PFSK-1 (cell line): Measurements from ENCODE around the gene NRG3.

ENCODE experiments used
- FOXP2 ChIP-seq: optimal IDR thresholded peaks from 2 replicates; pipeline ENCODE3; 2011; ENCODE audit warnings: borderline replicate concordance, control low read depth, inconsistent platforms; ENCODE audit not compliant: insufficient read depth; ENCODE audit errors: extremely low read length, extremely low read depth
- POLR2AphosphoS5 ChIP-seq: IDR thresholded peaks from 2 replicates; pipeline ENCODE4 v1.6.1; 2012; ENCODE audit warnings: low read depth, mild to moderate bottlenecking, control low read depth, low read length, moderate library complexity
- REST ChIP-seq, 2 experiments: IDR thresholded peaks; 2 replicates each; pipeline versions ENCODE4 v1.6.1 to v1.8.0; 2011 to 2012; ENCODE audit warnings: low read depth in 2 of 2, low read length in 2 of 2, control low read depth in 1 of 2, inconsistent platforms in 1 of 2, mild to moderate bottlenecking in 1 of 2, moderate library complexity in 1 of 2; ENCODE audit not compliant: insufficient read depth in 1 of 2
- SIN3A ChIP-seq: IDR thresholded peaks from 2 replicates; pipeline ENCODE4 v1.6.1; 2012; ENCODE audit warnings: mild to moderate bottlenecking, low read length, moderate library complexity, borderline replicate concordance; ENCODE audit not compliant: insufficient read depth
- TAF1 ChIP-seq: IDR thresholded peaks from 2 replicates; pipeline ENCODE4 v1.6.1; 2012; ENCODE audit warnings: low read length, control low read depth, borderline replicate concordance; ENCODE audit not compliant: insufficient read depth

Gene NRG3

DNA sequence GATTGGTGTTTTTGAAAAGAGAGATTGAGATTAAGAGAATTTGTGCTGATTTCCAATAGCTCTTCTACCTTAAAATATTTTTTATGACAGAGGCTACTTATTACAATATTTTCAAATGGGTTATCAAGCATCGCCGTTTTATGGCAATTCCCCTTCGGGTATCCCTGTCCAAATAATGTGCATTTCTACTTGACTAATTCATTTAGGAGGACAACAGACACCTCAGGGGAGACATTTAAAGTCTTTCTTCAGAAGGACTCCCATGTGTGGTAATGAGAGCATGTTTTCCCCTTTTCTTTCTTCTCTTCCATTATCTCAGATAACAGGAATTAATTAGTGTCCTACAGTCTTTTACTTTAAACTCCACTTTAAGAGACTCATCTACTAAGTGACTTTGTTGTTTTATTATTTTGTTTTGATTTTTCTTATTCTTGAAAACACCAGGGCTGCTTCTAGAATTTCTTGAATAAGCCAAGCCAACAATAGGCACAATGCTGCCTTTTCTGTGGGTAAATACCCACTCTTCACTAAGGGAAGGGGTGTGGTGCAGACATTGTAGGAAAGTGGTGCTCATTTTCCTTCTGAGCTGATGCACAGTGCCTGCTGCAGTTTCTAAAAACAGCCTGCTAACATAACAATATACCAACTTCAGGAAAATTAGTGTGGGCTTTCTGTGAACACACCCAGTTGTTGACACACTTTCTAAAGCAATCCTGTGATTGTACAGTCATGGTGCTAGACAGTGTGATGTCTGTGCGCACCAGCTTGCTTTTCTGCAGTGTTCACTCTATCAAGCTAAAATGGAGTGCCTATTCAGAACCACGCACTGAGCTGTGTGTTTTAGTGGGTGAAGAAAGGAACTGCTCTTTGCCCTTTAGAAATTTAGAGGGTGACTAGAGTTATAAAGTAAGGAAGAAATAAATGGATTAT, 597.7 kb downstream of the NRG3 start:
- no peak for TF ChIP-seq REST (IDR thresholded peaks at IDR 0.05; ENCODE audit: insufficient read depth in 1 of 2, low read depth in 2 of 2, low read length in 2 of 2)
- TF ChIP-seq SIN3A = no peak
- no peak for TF ChIP-seq FOXP2
- TF ChIP-seq POLR2AphosphoS5 = no peak
- TF ChIP-seq TAF1 = no peak

- TF ChIP-seq TAF1 (no peak), SIN3A (no peak), POLR2AphosphoS5 (no peak), FOXP2 (no peak), REST (IDR thresholded peaks at IDR 0.05; ENCODE audit: insufficient read depth in 1 of 2, low read depth in 2 of 2, low read length in 2 of 2) (no peak)
These were observed 602.8 kb downstream of the NRG3 start for GRCh38 chr10:82477776-82478175.

GRCh38 chr10:82492647-82493046, 617.7 kb downstream of the NRG3 start:
- TF ChIP-seq SIN3A (no peak), FOXP2 (no peak), REST (IDR thresholded peaks at IDR 0.05; ENCODE audit: insufficient read depth in 1 of 2, low read depth in 2 of 2, low read length in 2 of 2) (no peak), POLR2AphosphoS5 (no peak), TAF1 (no peak)

- TF ChIP-seq REST (IDR thresholded peaks at IDR 0.05; ENCODE audit: insufficient read depth in 1 of 2, low read depth in 2 of 2, low read length in 2 of 2) = no peak
These were observed 621.1 kb downstream of the NRG3 start for GRCh38 chr10:82496114-82496513.

- TF ChIP-seq SIN3A (no peak), POLR2AphosphoS5 (no peak), FOXP2 (no peak), REST (IDR thresholded peaks at IDR 0.05; ENCODE audit: insufficient read depth in 1 of 2, low read depth in 2 of 2, low read length in 2 of 2) (no peak), TAF1 (no peak)
These were observed 622.4 kb downstream of the NRG3 start for GRCh38 chr10:82497439-82497838.
